Lung (tissue), 12 donors: ENCODE results near the gene CCDC32. TPM values are rescaled to one million over a fixed set of nuclear protein-coding genes. Genes with fewer than 3 reads are reported as not detected.
"Not testable (repeated sequence)": the region's sequence is repeated elsewhere in the genome, so short reads cannot be mapped to it uniquely, and the experiment has no call there.

Source experiments
- ATAC-seq: fragments of 200-7000 bp; cut with Tn5 transposase; one replicate; pipeline ENCODE4 v1.9.1; 2020; ENCODE audit warnings: moderate number of reproducible peaks; ENCODE audit not compliant: insufficient read depth, low FRiP score
- DNase-seq, 3 donors: peaks; one replicate each; pipeline ENCODE4 v3.0.0-alpha.2; 2013 to 2017
- H3K27ac ChIP-seq, 2 donors: one replicate each; pipeline ENCODE4 v1.5.1; 2013; ENCODE audit warnings: mild to moderate bottlenecking in 2 of 2, moderate library complexity in 2 of 2, control low read depth in 1 of 2, inconsistent platforms in 1 of 2, low read depth in 1 of 2, low read length in 1 of 2
- H3K27me3 ChIP-seq, 3 donors: one replicate each; pipeline ENCODE4 v1.5.1; 2013; ENCODE audit warnings: low read length in 2 of 3; ENCODE audit not compliant: control insufficient read depth in 3 of 3, insufficient read depth in 3 of 3
- H3K36me3 ChIP-seq, 4 donors: one replicate each; pipeline ENCODE4 v1.5.1; 2013; ENCODE audit warnings: low read length in 4 of 4, mild to moderate bottlenecking in 1 of 4, moderate library complexity in 1 of 4; ENCODE audit not compliant: control insufficient read depth in 4 of 4, insufficient read depth in 4 of 4
- H3K4me1 ChIP-seq, 5 donors: one replicate each; pipeline ENCODE4 v1.5.1; 2013; ENCODE audit warnings: low read length in 5 of 5, mild to moderate bottlenecking in 2 of 5, moderate library complexity in 1 of 5; ENCODE audit not compliant: control insufficient read depth in 5 of 5, insufficient read depth in 5 of 5
- H3K4me3 ChIP-seq: one replicate; pipeline ENCODE4 v1.5.1; 2013; ENCODE audit warnings: mild to moderate bottlenecking, control low read depth, moderate library complexity
- H3K9ac ChIP-seq, 2 donors: one replicate each; pipeline ENCODE4 v1.5.1; 2013; ENCODE audit warnings: low read length in 2 of 2, control low read depth in 1 of 2; ENCODE audit not compliant: insufficient read depth in 1 of 2
- H3K9me3 ChIP-seq, 4 donors: one replicate each; pipeline ENCODE4 v1.5.1; 2013; ENCODE audit warnings: low read length in 3 of 4, mild to moderate bottlenecking in 1 of 4, moderate library complexity in 1 of 4; ENCODE audit not compliant: control insufficient read depth in 4 of 4, insufficient read depth in 3 of 4
- CTCF ChIP-seq: IDR thresholded peaks from 2 replicates; pipeline ENCODE4 v1.5.1; 2012; ENCODE audit warnings: mild to moderate bottlenecking; ENCODE audit errors: control extremely low read depth, extremely low read depth
- WGBS, 2 donors: extraction: QIAGEN DNeasy Blood & Tissue Kit; methylation state at CpG; one replicate each; pipeline ENCODE4 v1.1.7; 2013; 5-methylcytosine and 5-hydroxymethylcytosine counted together
- polyA plus RNA-seq, 2 donors: library from polyadenylated mRNA; stranded (reverse); fragments of 200-250 nt; gene quantifications; one replicate each; pipeline ENCODE4 v1.2.1, GENCODE V29; 2013
- total RNA-seq, 2 donors: library from RNA; depleted of rRNA in 1 of 2; stranded (reverse); fragments of >200 nt in 1 of 2; gene quantifications; one replicate each; pipeline ENCODE4 v1.2.1, GENCODE V29; 2014 to 2021
- donor health status: control.
- donor health status: control.
- donor health status: Bipolar disorder and iron deficiency.
- donor health status: healthy.
- donor health status: DM: yes; HTN: yes; CAD: no.

The CCDC32 gene
- total and polyA plus RNA-seq, 4 donors = 24.5 to 31.8 (median 30.2) TPM

- no peak overlapping the region for H3K4me3 ChIP-seq
- H3K27ac ChIP-seq = no peak overlapping the region
- peaks cover 0 to 5% (median 3%) of the 10 kb centered on the region in 5 donors for H3K4me1 ChIP-seq
Measured at GRCh38 chr15:40590667-40591050, 25.8 kb upstream of the CCDC32 start.

DNA sequence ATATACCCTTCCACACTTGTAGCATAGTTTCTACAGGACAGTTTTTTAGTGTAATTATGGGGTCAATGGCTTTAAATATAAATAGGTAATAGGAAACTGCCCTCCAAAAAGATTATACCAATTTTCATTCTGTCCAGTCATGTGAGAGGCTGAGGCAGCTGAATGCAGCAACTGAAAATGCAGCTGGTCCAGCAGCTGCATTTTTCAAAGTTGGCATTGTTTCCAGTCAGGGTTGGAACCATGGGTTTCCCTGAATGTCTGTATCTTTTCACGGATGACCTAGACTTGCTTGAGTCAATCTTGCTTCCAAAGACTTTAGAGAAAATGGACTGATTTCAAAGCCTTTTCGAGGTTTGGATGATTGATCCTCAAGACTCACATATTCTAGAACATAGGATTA lies 19.3 kb upstream of the CCDC32 start:
- DNase-seq (peak in 2 of 3 donors; percentile 23 to 29), ATAC-seq (no peak)
- H3K27ac ChIP-seq = no peak overlapping the region
- no peak overlapping the region for H3K4me3 ChIP-seq
- TF ChIP-seq CTCF = no peak
- no peaks in the 10 kb centered on the region for H3K4me1 ChIP-seq
- no peaks in the 10 kb centered on the region for H3K36me3 ChIP-seq
- H3K9ac ChIP-seq = no peak overlapping the region
- 45 to 53% methylated on average over 2 of the region's 2 CpGs for WGBS, 2 donors
- H3K27me3 ChIP-seq = no peaks in the 10 kb centered on the region
- H3K9me3 ChIP-seq = no peaks in the 10 kb centered on the region

More at GRCh38 chr15:40590667-40591050, 25.8 kb upstream of the CCDC32 start:
- peak overlapping the region in 1 of 2 donors; percentile 49 for H3K9ac ChIP-seq
- 56 to 65% methylated on average over 12 of the region's 12 CpGs for WGBS, 2 donors
- H3K36me3 ChIP-seq = no peaks in the 10 kb centered on the region
- no peak for ATAC-seq
- TF ChIP-seq CTCF = no peak
- H3K9me3 ChIP-seq = no peaks in the 10 kb centered on the region
- H3K27me3 ChIP-seq = peaks cover 0 to 2% (median 0%) of the 10 kb centered on the region in 3 donors
- peak in 2 of 3 donors; percentile 51 to 59 for DNase-seq

DNA sequence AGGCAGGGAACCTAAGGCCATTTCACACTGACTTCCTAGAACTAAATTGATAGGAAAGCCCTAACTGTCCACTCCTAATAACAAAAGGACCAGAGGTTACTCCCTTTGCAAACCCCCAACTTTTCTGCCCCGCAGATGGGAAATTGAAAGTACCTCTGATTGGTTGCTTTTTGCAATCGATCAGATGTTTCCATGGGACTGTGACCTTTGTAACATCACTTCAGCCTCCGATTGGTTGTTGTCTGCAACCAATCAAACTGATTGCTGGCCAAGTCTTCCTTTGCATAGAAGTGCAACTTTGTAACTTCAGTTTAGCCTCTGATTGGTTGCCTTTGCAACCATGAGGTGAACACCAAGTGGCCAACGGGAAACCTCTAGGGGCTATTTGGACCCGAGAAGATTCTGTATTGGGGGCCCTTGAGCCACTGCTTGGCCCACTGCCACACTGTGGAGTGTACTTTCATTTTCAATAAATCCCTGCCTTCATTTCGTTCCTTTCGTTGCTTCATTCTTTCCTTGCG lies 17.9 kb upstream of the CCDC32 start:
- WGBS, 2 donors = 56 to 80% methylated on average over 8 of the region's 8 CpGs
- H3K36me3 ChIP-seq = no peaks in the 10 kb centered on the region
- H3K9me3 ChIP-seq = no peaks in the 10 kb centered on the region
- no peak overlapping the region for H3K27ac ChIP-seq
- no peaks in the 10 kb centered on the region for H3K4me1 ChIP-seq
- no peaks in the 10 kb centered on the region for H3K27me3 ChIP-seq
- H3K4me3 ChIP-seq = peak overlapping the region; percentile 17
- H3K9ac ChIP-seq = no peak overlapping the region
- DNase-seq = peak in 2 of 3 donors; percentile 32 to 36
- TF ChIP-seq CTCF = no peak
- ATAC-seq = peak; percentile 53

DNA sequence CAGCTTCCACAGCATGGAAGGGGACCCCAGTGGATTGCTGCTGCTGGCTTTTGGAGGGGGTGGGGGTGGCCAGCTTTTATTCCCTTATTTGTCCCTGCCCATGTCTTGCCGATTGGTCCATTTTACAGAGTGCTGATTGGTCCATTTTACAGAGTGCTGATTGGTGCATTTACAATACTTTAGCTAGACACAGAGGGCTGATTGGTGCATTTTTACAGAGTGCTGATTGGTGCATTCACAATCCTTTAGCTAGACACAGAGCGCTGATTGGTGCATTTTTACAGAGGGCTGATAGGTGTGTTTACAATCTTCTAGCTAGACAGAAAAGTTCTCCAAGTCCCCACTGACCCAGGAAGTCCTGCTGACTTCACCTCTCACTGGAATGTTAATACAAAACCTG lies 17.0 kb upstream of the CCDC32 start:
- H3K4me1 ChIP-seq, H3K36me3 ChIP-seq, H3K9me3 ChIP-seq, ATAC-seq, H3K9ac ChIP-seq, H3K27me3 ChIP-seq, DNase-seq, H3K27ac ChIP-seq, H3K4me3 ChIP-seq: not testable (repeated sequence)
- 65 to 73% methylated on average over 2 of the region's 2 CpGs for WGBS, 2 donors
